IPS-20b (cell line): ENCODE results near the gene NOA1.

Source experiments
- H3K27ac ChIP-seq: one replicate; pipeline ENCODE4 v1.5.1; 2013; ENCODE audit warnings: low read length
- H3K27me3 ChIP-seq: 2 replicates; pipeline ENCODE4 v1.6.1; 2013; ENCODE audit warnings: mild to moderate bottlenecking, low read length, inconsistent platforms; ENCODE audit not compliant: insufficient read depth
- H3K36me3 ChIP-seq: 2 replicates; pipeline ENCODE4 v1.6.1; 2013; ENCODE audit warnings: low read depth, mild to moderate bottlenecking, inconsistent platforms, low read length, moderate library complexity; ENCODE audit not compliant: insufficient read depth
- H3K4me1 ChIP-seq: 2 replicates; pipeline ENCODE4 v1.6.1; 2013; ENCODE audit warnings: mild to moderate bottlenecking, control low read depth, inconsistent platforms, low read length, moderate library complexity; ENCODE audit not compliant: insufficient read depth
- H3K4me3 ChIP-seq: 2 replicates; pipeline ENCODE4 v1.5.1; 2013; ENCODE audit warnings: mild to moderate bottlenecking, low read length, inconsistent platforms
- H3K9ac ChIP-seq: 2 replicates; pipeline ENCODE4 v1.6.1; 2013; ENCODE audit warnings: low read depth, mild to moderate bottlenecking, inconsistent platforms, low read length, moderate library complexity
- H3K9me3 ChIP-seq: 2 replicates; pipeline ENCODE4 v1.6.1; 2013; ENCODE audit warnings: mild to moderate bottlenecking, low read depth, low read length, inconsistent platforms; ENCODE audit not compliant: insufficient read depth

The NOA1 gene

GRCh38 chr4:56977321-56978012 lies at the start of gene NOA1:
Gene NOA1 (minus strand): TSS chr4:56977606. CDS start chr4:56977585, 21 bp downstream.
- Histone ChIP-seq H3K27me3 (no peaks in the 10 kb centered on the region), H3K36me3 (peaks cover 28% of the 10 kb centered on the region), H3K27ac (no peak within 1 kb of the TSS), H3K9ac (peak within 1 kb of the TSS; percentile 97), H3K4me1 (peaks cover 7% of the 10 kb centered on the region; the same call in 1 of the 2 replicates), H3K9me3 (0 out of 2 replicates have a peak, but pooled peaks cover 4% of the 10 kb centered on the region), H3K4me3 (peak within 1 kb of the TSS; percentile 100)

- Histone ChIP-seq H3K36me3 (peaks cover 96% of the 10 kb centered on the region), H3K27ac (no peak overlapping the region), H3K9me3 (no peaks in the 10 kb centered on the region), H3K9ac (no peak overlapping the region), H3K4me3 (no peak overlapping the region), H3K27me3 (no peaks in the 10 kb centered on the region), H3K4me1 (no peaks in the 10 kb centered on the region)
Measured at GRCh38 chr4:57023104-57023503, 45.7 kb upstream of the NOA1 start.

- no peaks in the 10 kb centered on the region for H3K4me1 ChIP-seq
- no peak overlapping the region for H3K27ac ChIP-seq
- H3K27me3 ChIP-seq: no peaks in the 10 kb centered on the region
- H3K4me3 ChIP-seq: no peak overlapping the region
- H3K9me3 ChIP-seq: no peaks in the 10 kb centered on the region
- H3K36me3 ChIP-seq: peaks cover 94% of the 10 kb centered on the region
- H3K9ac ChIP-seq: no peak overlapping the region
Measured at GRCh38 chr4:57020467-57021101, 43.2 kb upstream of the NOA1 start.

- Histone ChIP-seq H3K36me3 (peaks cover 92% of the 10 kb centered on the region), H3K27me3 (no peaks in the 10 kb centered on the region), H3K9me3 (no peaks in the 10 kb centered on the region), H3K4me3 (no peak overlapping the region), H3K9ac (no peak overlapping the region), H3K27ac (no peak overlapping the region), H3K4me1 (no peaks in the 10 kb centered on the region)
Measured at GRCh38 chr4:57018980-57019379, 41.6 kb upstream of the NOA1 start.

- no peak overlapping the region for H3K27ac ChIP-seq
- no peaks in the 10 kb centered on the region for H3K4me1 ChIP-seq
- H3K9me3 ChIP-seq: no peaks in the 10 kb centered on the region
- peaks cover 86% of the 10 kb centered on the region for H3K36me3 ChIP-seq
- no peak overlapping the region for H3K9ac ChIP-seq
- no peaks in the 10 kb centered on the region for H3K27me3 ChIP-seq
- no peak overlapping the region for H3K4me3 ChIP-seq
Measured at GRCh38 chr4:57013543-57014120, 36.2 kb upstream of the NOA1 start.

GRCh38 chr4:56999751-57000150 lies 22.3 kb upstream of the NOA1 start:
- peaks cover 82% of the 10 kb centered on the region for H3K36me3 ChIP-seq
- no peaks in the 10 kb centered on the region for H3K4me1 ChIP-seq
- no peak overlapping the region for H3K9ac ChIP-seq
- no peaks in the 10 kb centered on the region for H3K9me3 ChIP-seq
- H3K4me3 ChIP-seq: no peak overlapping the region
- no peaks in the 10 kb centered on the region for H3K27me3 ChIP-seq
- H3K27ac ChIP-seq: no peak overlapping the region

GRCh38 chr4:56995525-56995924 lies 18.1 kb upstream of the NOA1 start:
- no peaks in the 10 kb centered on the region for H3K4me1 ChIP-seq
- H3K9me3 ChIP-seq: no peaks in the 10 kb centered on the region
- no peak overlapping the region for H3K9ac ChIP-seq
- H3K27ac ChIP-seq: no peak overlapping the region
- H3K4me3 ChIP-seq: no peak overlapping the region
- H3K27me3 ChIP-seq: no peaks in the 10 kb centered on the region
- peaks cover 90% of the 10 kb centered on the region for H3K36me3 ChIP-seq

- Histone ChIP-seq H3K4me1 (no peaks in the 10 kb centered on the region), H3K4me3 (no peak overlapping the region), H3K27me3 (no peaks in the 10 kb centered on the region), H3K9me3 (no peaks in the 10 kb centered on the region), H3K36me3 (peaks cover 89% of the 10 kb centered on the region), H3K9ac (no peak overlapping the region), H3K27ac (no peak overlapping the region)
Measured at GRCh38 chr4:56990109-56990905, 12.9 kb upstream of the NOA1 start.

- 0 out of 2 replicates have a peak, but pooled peaks cover under 1% of the 10 kb centered on the region for H3K4me1 ChIP-seq
- H3K4me3 ChIP-seq: no peak overlapping the region
- H3K9ac ChIP-seq: no peak overlapping the region
- H3K9me3 ChIP-seq: no peaks in the 10 kb centered on the region
- H3K27ac ChIP-seq: no peak overlapping the region
- H3K36me3 ChIP-seq: peaks cover 63% of the 10 kb centered on the region
- no peaks in the 10 kb centered on the region for H3K27me3 ChIP-seq
Measured at GRCh38 chr4:56986952-56987351, 9.5 kb upstream of the NOA1 start.

- Histone ChIP-seq H3K4me3 (no peak overlapping the region), H3K27me3 (no peaks in the 10 kb centered on the region), H3K4me1 (0 out of 2 replicates have a peak, but pooled peaks cover 4% of the 10 kb centered on the region), H3K27ac (no peak overlapping the region), H3K36me3 (peaks cover 63% of the 10 kb centered on the region), H3K9me3 (no peaks in the 10 kb centered on the region), H3K9ac (no peak overlapping the region)
Measured at GRCh38 chr4:56986192-56986591, 8.8 kb upstream of the NOA1 start.

GRCh38 chr4:56981795-56982201 lies 4.4 kb upstream of the NOA1 start:
- Histone ChIP-seq H3K27ac (no peak overlapping the region), H3K27me3 (no peaks in the 10 kb centered on the region), H3K9ac (no peak overlapping the region), H3K9me3 (no peaks in the 10 kb centered on the region), H3K4me3 (no peak overlapping the region), H3K36me3 (peaks cover 23% of the 10 kb centered on the region), H3K4me1 (0 out of 2 replicates have a peak, but pooled peaks cover 4% of the 10 kb centered on the region)
